ENCODE results near the gene KIRREL3.

DNA sequence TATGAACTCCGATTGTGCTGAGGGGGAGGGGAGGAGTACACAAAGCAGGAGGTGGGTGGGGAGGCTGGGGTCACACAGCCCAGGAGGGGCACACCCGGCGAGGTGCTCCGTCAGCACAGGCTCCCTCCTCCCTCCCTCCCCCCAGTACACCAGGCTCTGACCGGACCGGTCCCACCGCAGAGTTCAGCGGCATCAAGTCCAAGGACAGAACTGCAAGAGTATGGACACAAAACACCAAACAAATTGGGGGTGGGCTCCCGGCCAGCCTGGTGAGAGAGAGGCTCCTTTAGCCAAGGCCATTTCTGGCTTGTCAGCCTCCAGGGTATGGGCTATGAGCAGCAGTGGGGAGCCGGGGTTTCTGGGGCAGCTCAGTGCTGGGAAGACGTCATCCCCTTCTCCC lies 576.8 kb downstream of the KIRREL3 start:
- TF ChIP-seq, protein P1, sequence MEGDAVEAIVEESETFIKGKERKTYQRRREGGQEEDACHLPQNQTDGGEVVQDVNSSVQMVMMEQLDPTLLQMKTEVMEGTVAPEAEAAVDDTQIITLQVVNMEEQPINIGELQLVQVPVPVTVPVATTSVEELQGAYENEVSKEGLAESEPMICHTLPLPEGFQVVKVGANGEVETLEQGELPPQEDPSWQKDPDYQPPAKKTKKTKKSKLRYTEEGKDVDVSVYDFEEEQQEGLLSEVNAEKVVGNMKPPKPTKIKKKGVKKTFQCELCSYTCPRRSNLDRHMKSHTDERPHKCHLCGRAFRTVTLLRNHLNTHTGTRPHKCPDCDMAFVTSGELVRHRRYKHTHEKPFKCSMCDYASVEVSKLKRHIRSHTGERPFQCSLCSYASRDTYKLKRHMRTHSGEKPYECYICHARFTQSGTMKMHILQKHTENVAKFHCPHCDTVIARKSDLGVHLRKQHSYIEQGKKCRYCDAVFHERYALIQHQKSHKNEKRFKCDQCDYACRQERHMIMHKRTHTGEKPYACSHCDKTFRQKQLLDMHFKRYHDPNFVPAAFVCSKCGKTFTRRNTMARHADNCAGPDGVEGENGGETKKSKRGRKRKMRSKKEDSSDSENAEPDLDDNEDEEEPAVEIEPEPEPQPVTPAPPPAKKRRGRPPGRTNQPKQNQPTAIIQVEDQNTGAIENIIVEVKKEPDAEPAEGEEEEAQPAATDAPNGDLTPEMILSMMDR (IDR thresholded peaks at IDR 0.05 in 2 of 3, conservative IDR thresholded peaks at IDR 0.05 in 1 of 3; ENCODE audit: insufficient read depth in 2 of 3, low read depth in 1 of 3, low read length in 3 of 3), result no peak
- TF ChIP-seq, protein P2, sequence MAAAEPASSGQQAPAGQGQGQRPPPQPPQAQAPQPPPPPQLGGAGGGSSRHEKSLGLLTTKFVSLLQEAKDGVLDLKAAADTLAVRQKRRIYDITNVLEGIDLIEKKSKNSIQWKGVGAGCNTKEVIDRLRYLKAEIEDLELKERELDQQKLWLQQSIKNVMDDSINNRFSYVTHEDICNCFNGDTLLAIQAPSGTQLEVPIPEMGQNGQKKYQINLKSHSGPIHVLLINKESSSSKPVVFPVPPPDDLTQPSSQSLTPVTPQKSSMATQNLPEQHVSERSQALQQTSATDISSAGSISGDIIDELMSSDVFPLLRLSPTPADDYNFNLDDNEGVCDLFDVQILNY (CRISPR knock-in tag; IDR thresholded peaks at IDR 0.05), result no peak

Measured in K562 (cell line).